H1 (cell line): ENCODE measurements around the gene RANBP6. TPM values are rescaled to one million over a fixed set of nuclear protein-coding genes. Genes with fewer than 3 reads are reported as not detected.

Experiments used
- SP1 ChIP-seq: IDR thresholded peaks from 2 replicates; pipeline ENCODE4 v1.6.1; 2011; ENCODE audit warnings: low read depth, low read length
- polyA plus RNA-seq, 7 experiments: library from polyadenylated mRNA; depleted of rRNA in 3 of 7; stranded (reverse) in 5 of 7; unstranded in 2 of 7; fragments of >200 nt in 5 of 7; fragments of 200-250 nt in 2 of 7; gene quantifications; 1 replicate in 5 of 7; 2 replicates in 1 of 7; 4 replicates in 1 of 7; pipeline versions ENCODE4 v1.2.1 to v1.2.3, GENCODE V29; 2011 to 2013; ENCODE audit warnings: missing spikeins in 2 of 7, mixed read lengths in 2 of 7
- total RNA-seq: library from RNA; stranded (reverse); fragmentation: NEBNext Ultra II Directional; extraction: Animal tissue kit (Norgen Biotek cat#: 25700); gene quantifications from 2 replicates; pipeline ENCODE4 v1.2.1, GENCODE V29; 2021
- TF ChIP-seq, protein P1 (sequence below): IDR thresholded peaks from 2 replicates; pipeline ENCODE4 v1.6.1; 2012; ENCODE audit warnings: low read length, inconsistent platforms

RANBP6 gene
- total and polyA plus RNA-seq, 2 of the 8 experiments (the other 6 are each of a cell fraction or from before 2014, with no cell fraction given): 5.7 to 18.8 TPM

GRCh38 chr9:6047020-6047419, 31.6 kb upstream of the RANBP6 start (continued):
- TF ChIP-seq, protein P1, sequence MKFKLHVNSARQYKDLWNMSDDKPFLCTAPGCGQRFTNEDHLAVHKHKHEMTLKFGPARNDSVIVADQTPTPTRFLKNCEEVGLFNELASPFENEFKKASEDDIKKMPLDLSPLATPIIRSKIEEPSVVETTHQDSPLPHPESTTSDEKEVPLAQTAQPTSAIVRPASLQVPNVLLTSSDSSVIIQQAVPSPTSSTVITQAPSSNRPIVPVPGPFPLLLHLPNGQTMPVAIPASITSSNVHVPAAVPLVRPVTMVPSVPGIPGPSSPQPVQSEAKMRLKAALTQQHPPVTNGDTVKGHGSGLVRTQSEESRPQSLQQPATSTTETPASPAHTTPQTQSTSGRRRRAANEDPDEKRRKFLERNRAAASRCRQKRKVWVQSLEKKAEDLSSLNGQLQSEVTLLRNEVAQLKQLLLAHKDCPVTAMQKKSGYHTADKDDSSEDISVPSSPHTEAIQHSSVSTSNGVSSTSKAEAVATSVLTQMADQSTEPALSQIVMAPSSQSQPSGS: no peak
- no peak for TF ChIP-seq SP1
